COR-L47 (cell line): ENCODE data around the gene CNOT3.
"Not testable (repeated sequence)": the region's sequence is repeated elsewhere in the genome, so short reads cannot be mapped to it uniquely, and the experiment has no call there.

Experiments used
- DNase-seq: peaks from one replicate; lab custom pipeline; 2025; lab: John Stamatoyannopoulos, UW

The CNOT3 gene

DNA sequence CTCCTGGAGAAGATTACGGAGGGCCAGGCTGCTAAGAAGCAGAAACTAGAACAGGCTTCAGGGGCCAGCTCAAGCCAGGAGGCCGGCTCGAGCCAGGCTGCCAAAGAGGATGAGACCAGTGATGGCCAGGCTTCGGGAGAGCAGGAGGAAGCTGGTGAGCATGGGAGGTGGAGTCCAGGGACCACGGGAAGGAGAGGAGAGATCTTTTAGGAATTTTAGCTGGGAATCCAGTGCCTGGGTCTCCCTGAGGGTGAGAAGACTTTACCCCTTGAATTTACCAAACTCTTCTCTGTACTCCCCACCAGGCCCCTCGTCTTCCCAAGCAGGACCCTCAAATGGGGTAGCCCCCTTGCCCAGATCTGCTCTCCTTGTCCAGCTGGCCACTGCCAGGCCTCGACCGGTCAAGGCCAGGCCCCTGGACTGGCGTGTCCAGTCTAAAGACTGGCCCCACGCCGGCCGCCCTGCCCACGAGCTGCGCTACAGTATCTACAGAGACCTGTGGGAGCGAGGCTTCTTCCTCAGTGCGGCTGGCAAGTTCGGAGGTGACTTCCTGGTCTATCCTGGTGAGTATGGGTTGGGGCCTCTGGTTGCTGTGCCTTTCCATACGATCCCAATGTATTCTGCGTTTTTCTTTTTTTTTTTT is 54.4 kb downstream of the CNOT3 start:
- no peak for DNase-seq

DNA sequence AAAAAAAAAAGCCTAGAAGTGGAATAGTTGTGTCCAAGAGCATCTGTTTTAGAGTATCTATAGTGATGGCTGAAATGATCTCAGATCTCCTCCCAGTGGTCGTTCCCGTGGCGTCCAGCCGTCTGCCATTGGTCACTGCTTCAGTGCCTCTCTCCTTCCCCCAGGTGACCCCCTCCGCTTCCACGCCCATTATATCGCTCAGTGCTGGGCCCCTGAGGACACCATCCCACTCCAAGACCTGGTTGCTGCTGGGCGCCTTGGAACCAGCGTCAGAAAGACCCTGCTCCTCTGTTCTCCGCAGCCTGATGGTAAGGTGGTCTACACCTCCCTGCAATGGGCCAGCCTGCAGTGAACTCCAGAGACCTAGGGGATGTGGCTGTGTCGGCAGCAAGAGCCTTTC is 55.4 kb downstream of the CNOT3 start:
- no peak for DNase-seq

- DNase-seq = not testable (repeated sequence)
Observed at GRCh38 chr19:54194463-54194862, 56.9 kb downstream of the CNOT3 start.

DNA sequence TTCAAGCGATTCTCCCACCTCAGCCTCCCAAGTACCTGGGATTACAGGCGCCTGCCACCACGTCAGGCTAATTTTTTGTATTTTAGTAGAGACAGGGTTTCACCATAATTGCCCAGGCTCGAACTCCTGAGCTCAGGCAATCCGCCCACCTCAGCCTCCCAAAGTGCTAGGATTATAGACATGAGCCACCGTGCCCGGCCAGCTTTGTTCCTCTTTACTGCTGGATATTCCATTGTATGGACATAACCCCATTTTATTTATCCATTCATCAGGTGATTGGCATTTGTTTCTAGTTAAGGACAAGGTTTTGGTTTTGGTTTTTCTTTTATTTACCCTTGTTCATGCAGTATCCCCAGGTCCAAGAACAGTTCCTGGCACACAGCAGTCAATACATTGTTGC is 59.0 kb downstream of the CNOT3 start:
- DNase-seq = no peak

DNA sequence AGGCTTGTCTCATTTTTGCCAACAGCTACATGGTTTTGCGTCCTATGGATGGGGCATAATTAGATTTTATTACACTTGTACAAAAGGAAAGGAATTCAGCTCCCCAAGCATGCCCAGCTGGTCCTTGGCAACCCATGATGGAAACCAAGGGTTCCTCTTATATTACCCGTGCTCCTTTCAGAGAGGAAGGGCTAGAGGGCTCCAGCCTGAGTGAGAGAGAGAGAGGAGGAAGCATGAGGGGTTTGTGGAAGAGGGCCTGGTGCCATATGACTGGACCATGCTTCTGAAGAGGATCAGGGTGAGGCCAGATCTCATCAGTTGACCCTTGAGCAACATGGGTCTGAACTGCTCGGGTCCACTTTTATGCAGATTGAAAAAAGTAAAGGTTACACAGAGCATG is 59.6 kb downstream of the CNOT3 start:
- no peak for DNase-seq

GRCh38 chr19:54199401-54199800 is 61.8 kb downstream of the CNOT3 start:
- no peak for DNase-seq

DNA sequence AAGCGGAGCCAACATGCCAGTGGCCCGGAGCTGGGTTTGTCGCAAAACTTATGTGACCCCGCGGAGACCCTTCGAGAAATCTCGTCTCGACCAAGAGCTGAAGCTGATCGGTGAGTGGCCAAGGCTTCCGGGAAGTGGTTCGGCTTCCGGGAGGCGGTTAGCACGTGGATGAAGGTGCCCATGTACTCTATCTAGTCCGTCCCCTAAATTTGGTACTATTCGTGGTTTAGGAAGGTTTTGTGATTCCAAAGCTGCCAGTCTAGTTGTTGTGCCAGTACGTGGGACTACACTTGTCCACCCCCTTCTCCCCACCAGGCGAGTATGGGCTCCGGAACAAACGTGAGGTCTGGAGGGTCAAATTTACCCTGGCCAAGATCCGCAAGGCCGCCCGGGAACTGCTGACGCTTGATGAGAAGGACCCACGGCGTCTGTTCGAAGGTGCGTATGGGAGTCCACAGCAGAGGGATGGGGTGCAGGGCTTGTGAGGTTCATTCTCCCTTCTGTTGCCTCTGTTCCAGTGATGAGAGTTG is 63.7 kb downstream of the CNOT3 start:
- DNase-seq = no peak

DNA sequence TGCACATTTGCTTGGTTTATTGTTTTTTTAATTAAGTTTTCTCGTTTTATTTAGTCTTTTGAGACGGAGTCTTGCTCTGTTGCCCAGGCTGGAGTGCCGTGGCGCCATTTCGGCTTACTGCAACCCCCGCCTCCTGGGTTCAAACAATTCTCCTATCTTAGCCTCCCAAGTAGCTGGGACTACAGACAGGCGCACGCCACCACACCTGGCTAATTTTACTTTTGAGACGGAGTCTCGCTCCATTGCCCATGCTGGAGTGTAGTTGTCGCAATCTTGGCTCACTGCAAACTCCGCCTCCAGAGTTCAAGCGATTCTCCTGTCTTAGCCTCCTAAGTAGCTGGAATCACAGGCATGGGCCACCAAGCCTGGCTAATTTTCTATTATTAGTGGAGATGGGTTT is 64.4 kb downstream of the CNOT3 start:
- no peak for DNase-seq

DNA sequence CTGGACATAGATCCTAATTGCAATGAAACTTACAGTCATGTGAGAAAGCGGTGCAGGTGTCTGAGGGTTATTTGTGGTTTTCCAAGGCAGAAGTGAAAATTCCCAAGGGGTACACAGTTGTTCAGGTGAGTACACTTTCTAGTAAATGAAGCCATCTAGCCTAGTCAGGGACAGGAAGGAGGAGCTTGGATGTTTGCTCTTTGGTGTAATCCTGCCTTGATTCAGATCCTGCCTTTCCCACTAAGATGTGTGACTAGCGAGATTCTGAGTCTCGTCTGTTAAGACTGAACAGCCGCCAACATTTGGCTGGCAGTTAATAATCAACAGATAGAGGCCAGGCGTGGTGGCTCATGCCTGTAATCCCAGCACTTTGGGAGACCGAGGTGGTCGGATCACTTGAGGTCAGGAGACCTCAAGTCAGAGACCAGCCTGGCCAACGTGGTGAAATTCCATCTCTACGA is 65.6 kb downstream of the CNOT3 start:
- no peak for DNase-seq

DNA sequence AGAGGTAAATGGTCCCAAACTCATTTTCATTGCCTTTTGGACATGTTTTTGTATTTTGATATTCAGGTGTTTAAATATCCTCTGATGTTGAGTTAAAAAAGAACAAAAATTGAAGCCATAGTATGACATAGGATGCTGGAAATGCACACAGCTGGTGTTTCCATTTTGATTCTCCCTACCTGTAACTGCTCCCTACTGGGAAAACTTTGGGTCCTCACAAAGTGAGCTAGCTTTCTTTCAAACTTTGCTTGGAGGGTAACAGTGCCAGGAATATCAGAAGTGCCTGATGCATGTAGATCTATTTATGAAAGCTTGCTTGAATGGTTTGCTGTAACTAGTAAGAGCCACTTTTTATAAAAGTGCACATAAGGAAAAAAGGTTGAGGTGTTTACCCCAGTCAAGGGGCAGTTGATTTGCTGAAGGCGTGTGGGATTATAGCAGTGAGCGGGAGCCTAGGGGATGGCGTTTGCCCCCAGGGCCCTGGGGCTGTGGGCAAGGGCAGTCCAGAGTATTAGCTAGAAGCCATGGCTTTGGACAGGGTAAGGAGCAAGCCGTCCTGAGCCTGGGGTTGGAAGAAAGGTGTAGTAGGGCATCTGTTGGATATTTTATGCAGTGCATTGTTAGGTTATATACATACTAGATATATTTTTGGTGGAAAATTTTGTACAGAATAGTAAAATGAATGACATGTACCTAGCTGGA is 67.4 kb downstream of the CNOT3 start:
- no peak for DNase-seq
